Measurements from ENCODE around the gene GPR18. TPM values are rescaled to one million over a fixed set of nuclear protein-coding genes. Genes with fewer than 3 reads are reported as not detected.

The GPR18 gene
- total RNA-seq, 1 experiment from 2014 or later: not detected

DNA sequence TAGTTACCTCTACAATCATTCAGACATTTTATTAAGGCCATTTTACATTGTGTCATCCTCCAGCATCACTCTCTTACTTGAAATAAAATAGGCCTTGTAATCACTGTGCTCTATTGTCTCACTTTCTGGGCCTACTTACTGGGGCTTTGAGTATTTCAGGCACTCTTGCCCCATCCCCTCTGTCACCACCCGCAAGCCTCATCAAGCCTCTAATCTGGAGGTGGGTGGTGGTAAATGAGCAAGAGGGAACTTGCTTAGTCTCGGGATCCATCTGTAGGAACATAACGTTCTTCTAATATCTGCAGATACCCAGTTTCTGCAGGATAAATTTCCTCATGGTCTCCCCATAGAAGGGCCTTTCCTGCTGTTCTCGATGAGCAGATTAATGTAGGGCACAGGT lies 19.4 kb upstream of the GPR18 start:
- H2AFZ ChIP-seq (ENCODE audit: low read depth, low read length, poor library complexity, severe bottlenecking): no peak overlapping the region
- ChIA-PET CTCF (no interaction called here), RAD21 (ENCODE audit: low non-redundant PET in 1 of 2, low total read pairs in 2 of 2, uncharacterized antibody in 2 of 2, unreplicated experiment in 2 of 2) (no interaction called here), POLR2A (no interaction called here)
- H3K79me2 ChIP-seq (ENCODE audit: insufficient read depth, low read length): peaks cover 23% of the 10 kb centered on the region; the same call in 1 of the 2 replicates
- H3K9me3 ChIP-seq (ENCODE audit: control insufficient read depth in 1 of 2, insufficient read depth in 1 of 2, low read depth in 1 of 2, low read length in 2 of 2): no peaks in the 10 kb centered on the region
- H3K27ac ChIP-seq (ENCODE audit: low read depth, low read length): no peak overlapping the region
- no peaks in the 10 kb centered on the region for H3K9me2 ChIP-seq (ENCODE audit: insufficient read depth)
- H3K36me3 ChIP-seq (ENCODE audit: control insufficient read depth in 1 of 2, insufficient read depth in 2 of 2, low read length in 2 of 2): no peaks in the 10 kb centered on the region
- no peak overlapping the region for H3K4me3 ChIP-seq (replicated peaks in 1 of 2; ENCODE audit: low read depth in 1 of 2, low read length in 2 of 2)
- no peak for DNase-seq (ENCODE audit: low read depth, low spot score)
- no peaks in the 10 kb centered on the region for H4K20me1 ChIP-seq (ENCODE audit: insufficient read depth)
- no peaks in the 10 kb centered on the region for H3K27me3 ChIP-seq (ENCODE audit: insufficient read depth, low read length)
- ATAC-seq: no peak
- H3K4me1 ChIP-seq (ENCODE audit: control insufficient read depth in 1 of 2, insufficient read depth in 2 of 2, low read length in 2 of 2): peaks cover 0 to 4% of the 10 kb centered on the region in 2 experiments; a peak in 1 of 4 replicates
- intact Hi-C loops (cut with micrococcal nuclease): no loop called here
- no peak overlapping the region for H3K4me2 ChIP-seq (ENCODE audit: low read length)
- no peak overlapping the region for H3K9ac ChIP-seq (ENCODE audit: low read length)
- BruUV-seq (replicated peaks): no TSS peak
- TF ChIP-seq EZH2 (IDR thresholded peaks at IDR 0.05) (no peak), EZH2phosphoT487 (IDR thresholded peaks at IDR 0.05; ENCODE audit: borderline replicate concordance) (no peak), ZBTB33 (IDR thresholded peaks at IDR 0.05; ENCODE audit: extremely low read depth, insufficient replicate concordance, low read length) (no peak), ZFX (IDR thresholded peaks at IDR 0.05) (no peak), ELF1 (IDR thresholded peaks at IDR 0.05; ENCODE audit: borderline replicate concordance, low read depth) (no peak), ZNF274 (IDR thresholded peaks at IDR 0.05; ENCODE audit: low read depth, low read length) (no peak), CBX3 (IDR thresholded peaks at IDR 0.05; ENCODE audit: low read depth) (no peak), POLR2AphosphoS5 (IDR thresholded peaks at IDR 0.05; ENCODE audit: low read depth, low read length) (no peak), SP1 (IDR thresholded peaks at IDR 0.05; ENCODE audit: low read depth) (no peak), JUND (IDR thresholded peaks at IDR 0.05) (no peak)
- TF ChIP-seq, protein P1, sequence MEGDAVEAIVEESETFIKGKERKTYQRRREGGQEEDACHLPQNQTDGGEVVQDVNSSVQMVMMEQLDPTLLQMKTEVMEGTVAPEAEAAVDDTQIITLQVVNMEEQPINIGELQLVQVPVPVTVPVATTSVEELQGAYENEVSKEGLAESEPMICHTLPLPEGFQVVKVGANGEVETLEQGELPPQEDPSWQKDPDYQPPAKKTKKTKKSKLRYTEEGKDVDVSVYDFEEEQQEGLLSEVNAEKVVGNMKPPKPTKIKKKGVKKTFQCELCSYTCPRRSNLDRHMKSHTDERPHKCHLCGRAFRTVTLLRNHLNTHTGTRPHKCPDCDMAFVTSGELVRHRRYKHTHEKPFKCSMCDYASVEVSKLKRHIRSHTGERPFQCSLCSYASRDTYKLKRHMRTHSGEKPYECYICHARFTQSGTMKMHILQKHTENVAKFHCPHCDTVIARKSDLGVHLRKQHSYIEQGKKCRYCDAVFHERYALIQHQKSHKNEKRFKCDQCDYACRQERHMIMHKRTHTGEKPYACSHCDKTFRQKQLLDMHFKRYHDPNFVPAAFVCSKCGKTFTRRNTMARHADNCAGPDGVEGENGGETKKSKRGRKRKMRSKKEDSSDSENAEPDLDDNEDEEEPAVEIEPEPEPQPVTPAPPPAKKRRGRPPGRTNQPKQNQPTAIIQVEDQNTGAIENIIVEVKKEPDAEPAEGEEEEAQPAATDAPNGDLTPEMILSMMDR (IDR thresholded peaks at IDR 0.05 in 2 of 3, conservative IDR thresholded peaks at IDR 0.05 in 1 of 3; ENCODE audit: borderline replicate concordance in 1 of 3, insufficient read depth in 1 of 3, low read depth in 2 of 3, low read length in 2 of 3): no peak
- TF ChIP-seq, protein P2, sequence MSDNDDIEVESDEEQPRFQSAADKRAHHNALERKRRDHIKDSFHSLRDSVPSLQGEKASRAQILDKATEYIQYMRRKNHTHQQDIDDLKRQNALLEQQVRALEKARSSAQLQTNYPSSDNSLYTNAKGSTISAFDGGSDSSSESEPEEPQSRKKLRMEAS (IDR thresholded peaks at IDR 0.05): no peak
